Neural cell (in vitro differentiated cells): ENCODE data around the gene AP2B1. TPM values are rescaled to one million over a fixed set of nuclear protein-coding genes. Genes with fewer than 3 reads are reported as not detected.

Source experiments
- H2AFZ ChIP-seq: fragments of 200-600, 300-800 bp; sonication (generic), shearing (Covaris generic); 2 replicates; pipeline ENCODE4 v1.6.0; 2014; ENCODE audit warnings: low read depth, mild to moderate bottlenecking, antibody characterized with exemption, low read length, moderate library complexity
- H3F3A ChIP-seq: fragments of 200-600 bp; shearing (Covaris generic); 2 replicates; pipeline ENCODE4 v1.6.1; 2016; ENCODE audit warnings: mild to moderate bottlenecking, moderate library complexity, mixed read lengths, antibody characterized with exemption, low read length; ENCODE audit not compliant: insufficient read depth, poor library complexity, severe bottlenecking
- H3K27ac ChIP-seq: fragments of 200-600, 300-800 bp; sonication (generic), shearing (Covaris generic); 2 replicates; pipeline ENCODE4 v1.5.1; 2014; ENCODE audit warnings: mild to moderate bottlenecking, low read length, moderate library complexity
- H3K27me3 ChIP-seq: fragments of 300-800, 200-600 bp; sonication (generic), shearing (Covaris generic); 2 replicates; pipeline ENCODE4 v1.6.0; 2014; ENCODE audit warnings: mild to moderate bottlenecking, low read depth, low read length, moderate library complexity; ENCODE audit not compliant: insufficient read depth
- H3K36me3 ChIP-seq: fragments of 300-800, 200-600 bp; sonication (generic), shearing (Covaris generic); 2 replicates; pipeline ENCODE4 v1.5.1; 2014; ENCODE audit warnings: mild to moderate bottlenecking, antibody characterized with exemption, low read length, moderate library complexity; ENCODE audit not compliant: insufficient read depth
- H3K4me2 ChIP-seq: fragments of 300-800, 200-600 bp; sonication (generic), shearing (Covaris generic); 2 replicates; pipeline ENCODE4 v1.6.0; 2014; ENCODE audit warnings: mild to moderate bottlenecking, low read length
- H3K4me3 ChIP-seq: fragments of 300-800, 200-600 bp; sonication (generic), shearing (Covaris generic); 2 replicates; pipeline ENCODE4 v1.5.1; 2014; ENCODE audit warnings: mild to moderate bottlenecking, low read length, moderate library complexity
- H3K79me2 ChIP-seq: fragments of 200-600 bp; shearing (Covaris generic); replicated peaks from 2 replicates; pipeline ENCODE4 v1.6.0; 2014; ENCODE audit warnings: mild to moderate bottlenecking, low read length, moderate library complexity; ENCODE audit not compliant: insufficient read depth
- H3K9ac ChIP-seq: fragments of 300-800, 200-600 bp; sonication (generic), shearing (Covaris generic); 2 replicates; pipeline ENCODE4 v1.6.1; 2016; ENCODE audit warnings: mild to moderate bottlenecking, low read length, mixed read lengths
- H3K9me2 ChIP-seq: fragments of 200-600 bp; shearing (Covaris generic); 2 replicates; pipeline ENCODE4 v1.6.1; 2016; ENCODE audit warnings: mild to moderate bottlenecking, low read length, mixed read lengths; ENCODE audit not compliant: insufficient read depth
- H3K9me3 ChIP-seq: fragments of 200-600, 300-800 bp; sonication (generic), shearing (Covaris generic); 2 replicates; pipeline ENCODE4 v1.6.1; 2016; ENCODE audit warnings: mild to moderate bottlenecking, mixed run types, low read length, moderate library complexity, mixed read lengths
- H4K20me1 ChIP-seq: fragments of 200-600 bp; shearing (Covaris generic); 2 replicates; pipeline ENCODE4 v1.6.1; 2016; ENCODE audit warnings: mild to moderate bottlenecking, mixed run types; ENCODE audit not compliant: insufficient read depth
- EP300 ChIP-seq: fragments of 450-650 bp; conservative IDR thresholded peaks from 2 replicates; pipeline ENCODE4 v1.6.1; 2014; ENCODE audit warnings: antibody characterized with exemption, mild to moderate bottlenecking, moderate library complexity; ENCODE audit not compliant: poor library complexity, severe bottlenecking
- EZH2 ChIP-seq: fragments of 200-600, 300-800 bp; shearing (Covaris generic), sonication (generic); IDR thresholded peaks from 2 replicates; pipeline ENCODE4 v1.6.1; 2014; ENCODE audit warnings: antibody characterized with exemption, low read length, borderline replicate concordance, mild to moderate bottlenecking; ENCODE audit not compliant: insufficient read depth, poor library complexity, severe bottlenecking
- MXI1 ChIP-seq: fragments of 450-650 bp; conservative IDR thresholded peaks from 2 replicates; pipeline ENCODE4 v1.6.1; 2014; ENCODE audit warnings: antibody characterized with exemption, mild to moderate bottlenecking; ENCODE audit not compliant: poor library complexity, severe bottlenecking
- POLR2AphosphoS5 ChIP-seq: IDR thresholded peaks from 2 replicates; pipeline ENCODE4 v1.6.1; 2012
- SMC3 ChIP-seq: fragments of 450-650 bp; conservative IDR thresholded peaks from 2 replicates; pipeline ENCODE4 v1.6.1; 2014; ENCODE audit warnings: antibody characterized with exemption, mild to moderate bottlenecking, moderate library complexity; ENCODE audit not compliant: poor library complexity
- TAF1 ChIP-seq: IDR thresholded peaks from 2 replicates; pipeline ENCODE4 v1.6.1; 2012; ENCODE audit warnings: low read depth
- polyA plus RNA-seq: library from polyadenylated mRNA; depleted of rRNA; stranded (reverse); fragments of >200 nt; gene quantifications from 2 replicates; pipeline ENCODE4 v1.2.3, GENCODE V29; 2014
- TF ChIP-seq, protein P1 (sequence below): IDR thresholded peaks from 2 replicates; pipeline ENCODE4 v1.6.1; 2012; ENCODE audit warnings: borderline replicate concordance

AP2B1 gene
- polyA plus RNA-seq, 1 donor from 2014 or later: 59.5 TPM

DNA sequence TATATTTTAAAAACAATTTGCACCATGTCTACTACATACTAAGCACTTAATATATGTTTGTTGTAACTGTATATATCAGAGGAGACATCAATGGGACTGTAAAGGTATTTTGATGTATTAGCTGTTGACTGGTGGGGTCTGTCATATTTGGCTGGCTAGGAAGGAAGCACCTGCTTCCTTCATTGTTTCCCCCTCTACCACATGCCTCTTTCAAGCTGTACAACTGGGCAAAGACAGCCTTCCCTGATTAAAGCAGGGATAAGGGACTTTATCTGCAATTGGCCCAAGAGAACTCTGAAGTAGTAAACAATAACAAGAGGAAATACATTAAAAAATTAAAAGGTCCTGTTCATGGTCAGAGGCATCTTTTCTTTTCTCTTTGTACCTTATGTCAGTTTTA, 44.1 kb upstream of the AP2B1 start:
- TF ChIP-seq EP300 (no peak), TAF1 (no peak)

DNA sequence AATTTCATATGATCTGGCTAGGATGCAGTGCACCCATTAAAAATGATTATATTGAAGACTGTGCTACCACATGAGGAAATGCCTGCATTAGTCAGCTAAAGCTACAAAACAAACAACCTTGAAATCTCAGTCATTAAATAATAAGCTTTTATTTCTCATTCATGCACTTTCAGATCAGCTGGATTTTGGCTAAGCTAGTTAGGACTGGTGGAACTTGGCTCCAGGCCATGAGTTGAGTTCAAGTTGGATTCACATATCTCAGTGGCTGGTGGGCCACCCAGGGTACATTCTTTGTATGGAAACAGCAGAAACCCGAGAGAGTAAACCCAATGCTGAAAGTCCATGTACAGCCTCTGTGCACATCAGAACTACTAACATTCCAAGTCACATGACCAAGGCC, 43.3 kb upstream of the AP2B1 start:
- Histone ChIP-seq H3F3A (no peaks in the 10 kb centered on the region), H3K4me3 (no peak overlapping the region), H4K20me1 (no peaks in the 10 kb centered on the region), H3K79me2 (no peaks in the 10 kb centered on the region), H3K9ac (no peak overlapping the region), H3K9me2 (no peaks in the 10 kb centered on the region), H3K36me3 (no peaks in the 10 kb centered on the region), H3K27me3 (peaks cover 5% of the 10 kb centered on the region), H3K9me3 (no peaks in the 10 kb centered on the region), H3K4me2 (no peak overlapping the region), H3K27ac (no peak overlapping the region), H2AFZ (no peak overlapping the region)
- TF ChIP-seq EP300 (no peak), SMC3 (no peak), POLR2AphosphoS5 (no peak), MXI1 (no peak), EZH2 (no peak)
- TF ChIP-seq, protein P1, sequence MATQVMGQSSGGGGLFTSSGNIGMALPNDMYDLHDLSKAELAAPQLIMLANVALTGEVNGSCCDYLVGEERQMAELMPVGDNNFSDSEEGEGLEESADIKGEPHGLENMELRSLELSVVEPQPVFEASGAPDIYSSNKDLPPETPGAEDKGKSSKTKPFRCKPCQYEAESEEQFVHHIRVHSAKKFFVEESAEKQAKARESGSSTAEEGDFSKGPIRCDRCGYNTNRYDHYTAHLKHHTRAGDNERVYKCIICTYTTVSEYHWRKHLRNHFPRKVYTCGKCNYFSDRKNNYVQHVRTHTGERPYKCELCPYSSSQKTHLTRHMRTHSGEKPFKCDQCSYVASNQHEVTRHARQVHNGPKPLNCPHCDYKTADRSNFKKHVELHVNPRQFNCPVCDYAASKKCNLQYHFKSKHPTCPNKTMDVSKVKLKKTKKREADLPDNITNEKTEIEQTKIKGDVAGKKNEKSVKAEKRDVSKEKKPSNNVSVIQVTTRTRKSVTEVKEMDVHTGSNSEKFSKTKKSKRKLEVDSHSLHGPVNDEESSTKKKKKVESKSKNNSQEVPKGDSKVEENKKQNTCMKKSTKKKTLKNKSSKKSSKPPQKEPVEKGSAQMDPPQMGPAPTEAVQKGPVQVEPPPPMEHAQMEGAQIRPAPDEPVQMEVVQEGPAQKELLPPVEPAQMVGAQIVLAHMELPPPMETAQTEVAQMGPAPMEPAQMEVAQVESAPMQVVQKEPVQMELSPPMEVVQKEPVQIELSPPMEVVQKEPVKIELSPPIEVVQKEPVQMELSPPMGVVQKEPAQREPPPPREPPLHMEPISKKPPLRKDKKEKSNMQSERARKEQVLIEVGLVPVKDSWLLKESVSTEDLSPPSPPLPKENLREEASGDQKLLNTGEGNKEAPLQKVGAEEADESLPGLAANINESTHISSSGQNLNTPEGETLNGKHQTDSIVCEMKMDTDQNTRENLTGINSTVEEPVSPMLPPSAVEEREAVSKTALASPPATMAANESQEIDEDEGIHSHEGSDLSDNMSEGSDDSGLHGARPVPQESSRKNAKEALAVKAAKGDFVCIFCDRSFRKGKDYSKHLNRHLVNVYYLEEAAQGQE: no peak

More for the DNA sequence above, 44.1 kb upstream of the AP2B1 start:
- no peak overlapping the region for H2AFZ ChIP-seq
- H3K9me3 ChIP-seq: no peaks in the 10 kb centered on the region
- no peak overlapping the region for H3K9ac ChIP-seq
- no peaks in the 10 kb centered on the region for H3K9me2 ChIP-seq
- no peaks in the 10 kb centered on the region for H3K79me2 ChIP-seq
- H3F3A ChIP-seq: no peaks in the 10 kb centered on the region
- peaks cover 5% of the 10 kb centered on the region for H3K27me3 ChIP-seq
- H3K4me2 ChIP-seq: no peak overlapping the region
- no peak overlapping the region for H3K27ac ChIP-seq
- no peak overlapping the region for H3K4me3 ChIP-seq
- no peaks in the 10 kb centered on the region for H4K20me1 ChIP-seq
- H3K36me3 ChIP-seq: no peaks in the 10 kb centered on the region

DNA sequence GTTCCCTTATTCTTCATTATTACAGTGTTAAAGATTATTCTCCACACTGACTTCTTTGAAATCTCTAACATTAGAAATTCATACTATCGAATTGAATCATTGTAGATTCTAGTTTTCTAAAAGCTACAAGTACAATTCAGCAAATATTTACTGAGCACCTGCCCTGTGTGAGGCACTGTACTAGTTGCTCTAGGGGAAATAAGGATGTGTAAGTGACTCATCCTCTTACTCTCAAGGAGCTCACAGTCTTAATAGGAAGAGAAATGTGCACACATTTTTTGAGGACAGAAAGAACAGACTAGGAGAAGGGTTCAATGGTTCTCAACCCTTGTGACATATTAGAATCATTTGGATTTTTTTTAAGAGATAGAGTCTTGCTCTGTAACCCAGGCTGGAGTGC, 42.0 kb upstream of the AP2B1 start:
- TF ChIP-seq POLR2AphosphoS5: no peak
- no peak overlapping the region for H3K4me2 ChIP-seq
- no peak overlapping the region for H3K9ac ChIP-seq
- no peak overlapping the region for H3K27ac ChIP-seq
- no peaks in the 10 kb centered on the region for H3K9me2 ChIP-seq
- no peaks in the 10 kb centered on the region for H3K36me3 ChIP-seq
- H3K9me3 ChIP-seq: no peaks in the 10 kb centered on the region
- H3K4me3 ChIP-seq: no peak overlapping the region
- no peaks in the 10 kb centered on the region for H3F3A ChIP-seq
- H3K79me2 ChIP-seq: no peaks in the 10 kb centered on the region
- no peaks in the 10 kb centered on the region for H4K20me1 ChIP-seq
- H2AFZ ChIP-seq: no peak overlapping the region
- no peaks in the 10 kb centered on the region for H3K27me3 ChIP-seq
